Spleen (tissue), 7 donors: ENCODE measurements around the gene COLEC12.

Experiments used
- POLR2A ChIP-seq, 3 donors: fragments of 450-650 bp; IDR thresholded peaks; one replicate each; pipeline ENCODE4 v1.5.1; 2017; ENCODE audit warnings: antibody characterized with exemption in 3 of 3, mild to moderate bottlenecking in 1 of 3
- POLR2AphosphoS5 ChIP-seq, 3 donors: sonication (generic); formaldehyde crosslinking; IDR thresholded peaks; one replicate each; pipeline ENCODE4 v1.5.1; 2017; ENCODE audit warnings: antibody characterized with exemption in 3 of 3
- TF ChIP-seq, protein P1 (sequence below), 11 experiments: fragments of 200-600 bp in 7 of 11; fragments of 450-650 bp in 4 of 11; sonication (generic) in 4 of 11; IDR thresholded peaks in 8 of 11; conservative IDR thresholded peaks in 3 of 11; 1 replicate in 7 of 11; 2 replicates in 4 of 11; pipeline versions ENCODE4 v1.4.0 to v1.8.0; 2016 to 2021; ENCODE audit warnings: antibody characterized with exemption in 11 of 11, inconsistent platforms in 4 of 11, mild to moderate bottlenecking in 1 of 11
- donor health status: DM: no; HTN: no; CAD: no; lungs with moderate emphysema.
- donor health status: DM: no; HTN: no; CAD: no.
- donor health status: DM: no; HTN: no; CAD: no.

DNA sequence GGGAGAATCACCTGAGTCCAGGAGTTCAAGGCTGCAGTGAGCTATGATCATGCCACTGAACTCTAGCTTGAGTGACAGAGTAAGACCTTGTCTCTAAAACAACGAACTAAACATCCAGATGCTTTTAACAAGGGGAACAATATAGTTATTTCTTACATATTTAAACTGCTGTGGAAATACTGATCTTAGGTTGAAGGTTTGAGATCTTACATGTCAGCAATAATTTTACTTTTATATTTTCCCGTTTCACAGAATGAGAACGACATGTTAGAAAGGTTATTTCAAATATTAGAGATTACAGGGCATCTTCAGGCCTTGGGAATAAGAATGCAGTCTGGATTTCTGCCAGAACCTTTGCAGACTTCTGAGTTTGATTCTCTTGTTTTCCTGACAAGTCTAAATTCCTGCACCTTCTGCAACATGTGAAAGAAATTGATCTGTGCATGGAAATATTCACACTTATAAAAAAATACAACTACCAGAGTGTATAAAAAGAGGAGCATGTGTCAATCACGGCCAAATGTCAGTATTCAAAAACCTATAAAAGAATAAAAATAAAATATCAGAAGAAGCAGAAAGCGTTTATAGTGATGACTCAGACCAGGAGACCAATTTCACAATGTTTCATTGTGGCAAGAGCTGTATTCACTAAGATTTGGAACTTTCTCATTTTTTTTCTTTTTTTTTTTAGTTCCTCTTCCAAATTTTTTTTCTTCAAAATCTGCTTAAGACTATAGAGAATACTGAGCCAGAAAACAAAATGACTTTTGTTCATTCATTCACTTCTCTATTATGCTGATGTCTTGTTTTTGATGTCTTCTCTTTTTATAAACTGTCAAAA is 29.6 kb downstream of the COLEC12 start:
- TF ChIP-seq, protein P1, sequence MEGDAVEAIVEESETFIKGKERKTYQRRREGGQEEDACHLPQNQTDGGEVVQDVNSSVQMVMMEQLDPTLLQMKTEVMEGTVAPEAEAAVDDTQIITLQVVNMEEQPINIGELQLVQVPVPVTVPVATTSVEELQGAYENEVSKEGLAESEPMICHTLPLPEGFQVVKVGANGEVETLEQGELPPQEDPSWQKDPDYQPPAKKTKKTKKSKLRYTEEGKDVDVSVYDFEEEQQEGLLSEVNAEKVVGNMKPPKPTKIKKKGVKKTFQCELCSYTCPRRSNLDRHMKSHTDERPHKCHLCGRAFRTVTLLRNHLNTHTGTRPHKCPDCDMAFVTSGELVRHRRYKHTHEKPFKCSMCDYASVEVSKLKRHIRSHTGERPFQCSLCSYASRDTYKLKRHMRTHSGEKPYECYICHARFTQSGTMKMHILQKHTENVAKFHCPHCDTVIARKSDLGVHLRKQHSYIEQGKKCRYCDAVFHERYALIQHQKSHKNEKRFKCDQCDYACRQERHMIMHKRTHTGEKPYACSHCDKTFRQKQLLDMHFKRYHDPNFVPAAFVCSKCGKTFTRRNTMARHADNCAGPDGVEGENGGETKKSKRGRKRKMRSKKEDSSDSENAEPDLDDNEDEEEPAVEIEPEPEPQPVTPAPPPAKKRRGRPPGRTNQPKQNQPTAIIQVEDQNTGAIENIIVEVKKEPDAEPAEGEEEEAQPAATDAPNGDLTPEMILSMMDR (IDR thresholded peaks at IDR 0.05 in 8 of 11, conservative IDR thresholded peaks at IDR 0.05 in 3 of 11), result no peak
- TF ChIP-seq POLR2AphosphoS5 (IDR thresholded peaks at IDR 0.05) (no peak), POLR2A (IDR thresholded peaks at IDR 0.05) (no peak)
